Measurements from ENCODE around the gene EPHA2.

Gene EPHA2

GRCh38 chr1:16161717-16162116, 5.8 kb upstream of the EPHA2 start:
- no peaks in the 10 kb centered on the region for H3K36me3 ChIP-seq (ENCODE audit: low read length)
- no peaks in the 10 kb centered on the region for H3K27me3 ChIP-seq (ENCODE audit: low read length)
- H3K4me2 ChIP-seq (ENCODE audit: low read depth, low read length, poor library complexity, severe bottlenecking) = no peak overlapping the region
- no peak overlapping the region for H2AFZ ChIP-seq (ENCODE audit: low read depth, low read length, severe bottlenecking)
- no peak overlapping the region for H3K9ac ChIP-seq (ENCODE audit: low read length)
- no peaks in the 10 kb centered on the region for H3F3A ChIP-seq (ENCODE audit: insufficient read depth)
- no peaks in the 10 kb centered on the region for H4K20me1 ChIP-seq (ENCODE audit: low read depth, low read length)
- H3K27ac ChIP-seq (ENCODE audit: low read depth, low read length) = no peak overlapping the region
- no peaks in the 10 kb centered on the region for H3K9me2 ChIP-seq (replicated peaks; ENCODE audit: insufficient read depth, low read length)
- H3K9me3 ChIP-seq (ENCODE audit: insufficient read depth, low read length) = no peaks in the 10 kb centered on the region
- H3K79me2 ChIP-seq (ENCODE audit: insufficient read depth, low read length) = no peaks in the 10 kb centered on the region
- no peak overlapping the region for H3K4me3 ChIP-seq (ENCODE audit: insufficient read depth, low read length, poor library complexity, severe bottlenecking)
- TF ChIP-seq CTCF (IDR thresholded peaks at IDR 0.05; ENCODE audit: insufficient read depth, low read length, poor library complexity, severe bottlenecking) (no peak), EZH2phosphoT487 (conservative IDR thresholded peaks at IDR 0.05; ENCODE audit: low read length) (no peak)

GRCh38 chr1:16158993-16159831, 3.3 kb upstream of the EPHA2 start:
- H3K4me3 ChIP-seq (ENCODE audit: insufficient read depth, low read length, poor library complexity, severe bottlenecking) = no peak overlapping the region
- H3K79me2 ChIP-seq (ENCODE audit: insufficient read depth, low read length) = no peaks in the 10 kb centered on the region
- no peaks in the 10 kb centered on the region for H3K36me3 ChIP-seq (ENCODE audit: low read length)
- TF ChIP-seq CTCF (IDR thresholded peaks at IDR 0.05; ENCODE audit: insufficient read depth, low read length, poor library complexity, severe bottlenecking) = no peak
- H3K27me3 ChIP-seq (ENCODE audit: low read length) = no peaks in the 10 kb centered on the region
- no peak overlapping the region for H3K9ac ChIP-seq (ENCODE audit: low read length)
- no peak overlapping the region for H2AFZ ChIP-seq (ENCODE audit: low read depth, low read length, severe bottlenecking)
- H4K20me1 ChIP-seq (ENCODE audit: low read depth, low read length) = no peaks in the 10 kb centered on the region
- H3K4me2 ChIP-seq (ENCODE audit: low read depth, low read length, poor library complexity, severe bottlenecking) = no peak overlapping the region
- H3K9me2 ChIP-seq (replicated peaks; ENCODE audit: insufficient read depth, low read length) = no peaks in the 10 kb centered on the region
- no peaks in the 10 kb centered on the region for H3K9me3 ChIP-seq (ENCODE audit: insufficient read depth, low read length)
- H3K27ac ChIP-seq (ENCODE audit: low read depth, low read length) = no peak overlapping the region
- H3F3A ChIP-seq (ENCODE audit: insufficient read depth) = no peaks in the 10 kb centered on the region

GRCh38 chr1:16158025-16158424, 2.2 kb upstream of the EPHA2 start:
- H4K20me1 ChIP-seq (ENCODE audit: low read depth, low read length) = no peaks in the 10 kb centered on the region
- H3K4me3 ChIP-seq (ENCODE audit: insufficient read depth, low read length, poor library complexity, severe bottlenecking) = no peak overlapping the region

More at GRCh38 chr1:16158025-16158424, 2.2 kb upstream of the EPHA2 start:
- Histone ChIP-seq H3K36me3 (ENCODE audit: low read length) (no peaks in the 10 kb centered on the region), H2AFZ (ENCODE audit: low read depth, low read length, severe bottlenecking) (no peak overlapping the region), H3K9me2 (replicated peaks; ENCODE audit: insufficient read depth, low read length) (no peaks in the 10 kb centered on the region), H3K27ac (ENCODE audit: low read depth, low read length) (no peak overlapping the region), H3K9me3 (ENCODE audit: insufficient read depth, low read length) (no peaks in the 10 kb centered on the region), H3K27me3 (ENCODE audit: low read length) (no peaks in the 10 kb centered on the region), H3F3A (ENCODE audit: insufficient read depth) (no peaks in the 10 kb centered on the region), H3K9ac (ENCODE audit: low read length) (no peak overlapping the region), H3K4me2 (ENCODE audit: low read depth, low read length, poor library complexity, severe bottlenecking) (no peak overlapping the region), H3K79me2 (ENCODE audit: insufficient read depth, low read length) (no peaks in the 10 kb centered on the region)
- TF ChIP-seq EZH2phosphoT487 (conservative IDR thresholded peaks at IDR 0.05; ENCODE audit: low read length) (no peak), CTCF (IDR thresholded peaks at IDR 0.05; ENCODE audit: insufficient read depth, low read length, poor library complexity, severe bottlenecking) (no peak)
